ENCODE results near the gene OVOL1. TPM values are rescaled to one million over a fixed set of nuclear protein-coding genes. Genes with fewer than 3 reads are reported as not detected.

The OVOL1 gene
- total RNA-seq: 1.3 and 2.0 TPM in 2 replicates

DNA sequence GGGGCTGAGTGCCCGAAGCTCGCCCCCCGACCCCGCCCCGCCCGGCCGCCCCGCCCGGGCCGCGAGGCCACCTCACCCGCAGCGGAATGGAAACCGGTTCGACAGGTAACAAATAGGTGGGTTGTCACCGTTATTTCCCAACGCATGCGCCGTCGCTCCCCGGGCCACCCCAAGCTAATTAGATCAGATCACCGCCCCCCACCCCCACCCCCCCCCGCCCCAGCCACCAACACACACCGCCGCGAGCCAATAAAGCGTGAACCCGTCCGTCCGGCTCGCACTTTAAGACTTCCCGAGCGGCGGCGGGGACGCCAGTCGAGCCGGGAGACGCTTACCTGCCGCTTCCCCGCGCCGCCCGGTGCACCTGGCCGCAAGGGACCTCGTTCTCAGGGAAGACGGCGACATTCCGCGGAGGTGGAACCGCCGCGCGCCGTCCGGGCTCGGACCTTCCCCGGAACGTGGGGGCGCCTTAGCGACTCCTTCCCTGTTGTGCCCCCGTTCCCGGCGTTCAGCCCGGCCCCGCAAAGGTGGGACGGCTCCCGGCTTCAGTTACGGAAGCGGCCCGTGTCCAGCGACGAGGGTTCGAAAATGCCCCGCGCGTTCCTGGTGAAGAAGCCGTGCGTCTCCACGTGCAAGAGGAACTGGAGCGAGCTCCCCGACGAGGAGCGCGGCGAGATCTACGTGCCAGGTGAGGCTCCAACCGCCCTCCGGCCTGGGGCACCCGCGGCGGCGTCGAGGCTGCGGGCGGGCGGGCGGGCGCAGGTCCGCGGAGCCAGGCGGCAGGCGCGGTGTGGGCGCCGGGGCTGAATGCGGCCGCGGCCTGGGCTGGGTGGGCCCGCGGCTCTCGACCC is at the start of gene OVOL1:
Gene OVOL1 (plus strand): TSS at position 278 of the 851 bp plus-strand sequence. CDS start 311 bp downstream, at position 589.

GRCh38 chr11:65780770-65781151 is 6.1 kb upstream of the OVOL1 start, which contains the start of gene AP5B1:
Gene AP5B1, minus strand, starts transcription at chr11:65780976. Its CDS starts 385 bp downstream, at chr11:65780591.

GRCh38 chr11:65833297-65834030 is 46.6 kb downstream of the OVOL1 start, which contains the start of gene SNX32:
Gene SNX32, plus strand, starts transcription at chr11:65833963. Its CDS starts 103 bp downstream, at chr11:65834066.

Other genes with a start within 250 kb of the OVOL1 start
- gene LTBP3, start 228.7 kb upstream of the OVOL1 start, total RNA-seq: 31.7 and 46.3 TPM in 2 replicates
- 38.9 and 61.1 TPM in 2 replicates for gene ZNRD2, start 216.6 kb upstream of the OVOL1 start, total RNA-seq
- 33.0 and 36.5 TPM in 2 replicates for gene FAM89B, start 214.5 kb upstream of the OVOL1 start, total RNA-seq
- 23.9 and 29.1 TPM in 2 replicates for gene EHBP1L1, start 211.0 kb upstream of the OVOL1 start, total RNA-seq
- gene KCNK7, start 191.3 kb upstream of the OVOL1 start, total RNA-seq: 0.54 TPM in 1 of 2 replicates, not detected in the other
- 31.3 and 36.5 TPM in 2 replicates for gene MAP3K11, start 172.8 kb upstream of the OVOL1 start, total RNA-seq
- gene PCNX3, start 171.3 kb upstream of the OVOL1 start, total RNA-seq: 28.3 and 47.3 TPM in 2 replicates
- 32.2 and 37.7 TPM in 2 replicates for gene SIPA1, start 149.0 kb upstream of the OVOL1 start, total RNA-seq
- 35.7 and 42.7 TPM in 2 replicates for gene RELA, start 124.1 kb upstream of the OVOL1 start, total RNA-seq
- gene KAT5, start 74.8 kb upstream of the OVOL1 start, total RNA-seq: 53.2 and 67.1 TPM in 2 replicates
- gene RNASEH2C, start 66.3 kb upstream of the OVOL1 start, total RNA-seq: 24.7 and 37.1 TPM in 2 replicates
- 17.0 and 20.0 TPM in 2 replicates for gene AP5B1, start 6.1 kb upstream of the OVOL1 start, total RNA-seq
- gene SNX32, start 46.9 kb downstream of the OVOL1 start, total RNA-seq: 1.1 and 5.5 TPM in 2 replicates
- 397 and 949 TPM in 2 replicates for gene CFL1, start 71.1 kb downstream of the OVOL1 start, total RNA-seq
- gene MUS81, start 73.4 kb downstream of the OVOL1 start, total RNA-seq: 42.0 and 54.2 TPM in 2 replicates
- gene EFEMP2, start 85.7 kb downstream of the OVOL1 start, total RNA-seq: 39.4 and 68.7 TPM in 2 replicates
- 0.79 TPM in 1 of 2 replicates, not detected in the other for gene CTSW, start 92.8 kb downstream of the OVOL1 start, total RNA-seq
- 110 and 165 TPM in 2 replicates for gene FIBP, start 101.4 kb downstream of the OVOL1 start, total RNA-seq
- gene CCDC85B, start 103.6 kb downstream of the OVOL1 start, total RNA-seq: 23.2 and 30.0 TPM in 2 replicates
- 1.1 and 1.2 TPM in 2 replicates for gene FOSL1, start 113.3 kb downstream of the OVOL1 start, total RNA-seq
- gene C11orf68, start 132.0 kb downstream of the OVOL1 start, total RNA-seq: 24.3 and 35.7 TPM in 2 replicates
- 63.6 and 81.4 TPM in 2 replicates for gene DRAP1, start 132.4 kb downstream of the OVOL1 start, total RNA-seq
- not detected in 2 replicates for gene TSGA10IP, start 158.4 kb downstream of the OVOL1 start, total RNA-seq
- 33.4 and 37.7 TPM in 2 replicates for gene SART1, start 174.7 kb downstream of the OVOL1 start, total RNA-seq
- 29.8 and 40.0 TPM in 2 replicates for gene EIF1AD, start 215.1 kb downstream of the OVOL1 start, total RNA-seq
- 23.2 and 37.5 TPM in 2 replicates for gene BANF1, start 215.4 kb downstream of the OVOL1 start, total RNA-seq
- gene CST6, start 224.9 kb downstream of the OVOL1 start, total RNA-seq: 39.3 and 66.6 TPM in 2 replicates
- gene CATSPER1, start 239.4 kb downstream of the OVOL1 start, total RNA-seq: under 0.01 and 0.54 TPM in 2 replicates

All from placental epithelial cell (primary cell).